HG02970 (cell line): Measurements from ENCODE around the gene NOSIP.

Experiments
- ATAC-seq: cut with Tn5 transposase; IDR thresholded peaks from one replicate; pipeline ENCODE4 v1.9.1; 2021; ENCODE audit warnings: mild to moderate bottlenecking, moderate library complexity, moderate number of reproducible peaks; ENCODE audit not compliant: unreplicated experiment, low FRiP score

The NOSIP gene

GRCh38 chr19:49552749-49553148 is 27.6 kb downstream of the NOSIP start:
- no peak for ATAC-seq

- no peak for ATAC-seq
Observed at GRCh38 chr19:49551531-49551930, 28.8 kb downstream of the NOSIP start.

DNA sequence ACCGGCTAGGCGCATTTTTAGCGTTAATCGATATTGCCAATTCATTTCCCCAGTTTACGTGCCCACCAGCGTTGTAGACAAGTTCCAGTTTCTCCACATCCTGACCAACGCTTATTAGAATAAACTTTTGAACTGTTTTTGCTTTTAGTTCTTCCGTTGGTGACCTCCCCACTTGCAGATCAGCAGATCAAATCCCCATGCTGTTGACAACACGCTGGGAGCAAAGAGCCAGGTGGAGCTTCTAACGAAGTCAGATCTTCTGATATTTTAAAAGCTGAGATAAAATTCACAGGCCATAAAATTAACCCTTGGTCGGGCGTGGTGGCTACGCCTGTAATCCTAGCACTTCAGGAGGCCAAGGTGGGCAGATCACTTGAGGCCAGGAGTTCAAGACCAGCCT is 31.3 kb downstream of the NOSIP start:
- ATAC-seq, result no peak

DNA sequence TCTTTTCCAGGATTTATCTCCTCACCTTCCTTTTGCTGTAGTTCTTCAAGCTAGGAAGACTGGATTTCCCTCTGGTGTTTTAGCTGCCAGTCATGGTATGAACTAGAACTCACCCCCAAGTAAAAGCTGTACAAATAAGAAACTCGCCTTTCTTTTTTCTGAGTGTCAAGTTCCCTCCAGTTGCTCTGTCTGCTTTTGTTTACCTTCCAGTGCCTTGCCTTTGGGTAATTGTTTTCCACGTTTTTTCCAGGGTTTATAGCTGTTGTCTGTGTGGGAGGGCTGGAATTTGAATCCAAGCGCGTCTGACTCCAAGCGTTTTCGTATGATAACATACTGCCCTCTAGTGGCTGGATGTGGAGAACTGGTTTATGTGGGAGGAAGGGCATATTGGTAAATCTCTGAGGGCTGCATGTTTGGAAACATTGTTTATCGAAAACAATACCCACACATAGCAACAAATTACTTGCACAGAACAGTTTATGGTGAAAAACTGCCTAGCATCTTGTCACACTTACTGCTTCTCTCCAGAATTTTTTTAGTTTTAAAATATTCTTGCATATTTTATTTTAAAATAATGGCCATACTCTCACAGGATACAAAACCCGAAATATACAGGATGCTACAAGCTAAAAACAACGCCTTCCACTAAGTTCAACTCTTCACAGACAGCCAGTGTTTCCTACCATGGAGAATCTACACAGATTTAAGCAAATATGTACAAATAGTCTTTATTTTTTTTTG is 33.4 kb downstream of the NOSIP start:
- ATAC-seq, result no peak

DNA sequence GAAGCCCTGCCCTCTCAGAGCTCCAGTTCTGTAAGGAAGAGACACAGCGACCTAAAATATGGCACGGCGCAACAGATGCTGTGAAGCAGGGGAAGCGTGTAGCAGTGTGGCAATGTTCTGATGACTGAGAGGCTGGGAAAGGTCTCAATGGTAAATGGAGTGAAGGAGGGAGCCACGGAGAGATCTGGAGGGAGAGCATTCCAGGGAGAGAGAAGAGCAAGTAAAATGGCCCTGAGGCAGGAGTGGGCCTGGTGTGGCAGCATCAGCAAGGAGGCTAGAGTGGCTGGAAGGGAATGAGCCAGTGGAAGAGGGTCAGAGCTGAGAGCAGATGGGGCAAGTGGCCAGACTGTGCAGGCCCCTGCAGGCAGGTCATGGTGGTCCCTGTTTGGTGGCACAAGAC is 36.2 kb downstream of the NOSIP start:
- ATAC-seq, result no peak

GRCh38 chr19:49543032-49543431 is 37.3 kb downstream of the NOSIP start:
- no peak for ATAC-seq

DNA sequence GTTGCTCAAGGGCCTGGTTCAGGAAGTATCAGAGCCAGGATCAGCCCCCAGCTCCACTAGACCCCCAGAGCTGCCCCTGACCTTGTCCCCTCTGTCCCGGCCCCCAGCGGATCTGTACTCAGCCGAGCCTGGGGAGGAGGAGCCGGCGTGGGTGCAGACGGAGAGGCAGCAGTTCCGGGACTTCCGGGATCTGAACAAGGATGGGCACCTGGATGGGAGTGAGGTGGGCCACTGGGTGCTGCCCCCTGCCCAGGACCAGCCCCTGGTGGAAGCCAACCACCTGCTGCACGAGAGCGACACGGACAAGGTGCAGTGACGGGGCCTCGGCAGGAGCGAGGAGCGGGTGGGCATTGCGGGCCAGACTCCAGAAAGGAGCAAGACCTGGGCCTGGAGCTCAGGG is 37.9 kb downstream of the NOSIP start:
- ATAC-seq, result no peak

DNA sequence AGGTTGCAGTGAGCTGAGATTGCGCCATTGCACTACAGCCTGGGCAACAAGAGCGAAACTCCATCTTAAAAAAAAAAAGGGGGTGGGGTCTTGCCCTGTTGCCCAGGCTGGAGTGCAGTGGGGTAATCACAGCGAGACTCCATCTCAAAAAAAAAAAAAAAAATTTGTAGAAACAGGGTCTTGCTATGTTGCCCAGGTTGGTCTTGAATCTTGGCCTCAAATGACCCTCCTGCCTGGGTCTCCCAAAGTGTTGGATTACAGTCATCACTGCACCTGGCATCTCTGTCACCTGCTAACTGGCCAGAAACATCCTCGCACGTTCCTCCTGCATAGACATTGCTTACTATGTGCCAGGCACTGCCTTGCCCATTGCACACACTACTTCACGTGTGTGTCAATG is 38.4 kb downstream of the NOSIP start:
- ATAC-seq, result no peak

GRCh38 chr19:49539192-49539952 is 41.0 kb downstream of the NOSIP start:
- ATAC-seq, result no peak

GRCh38 chr19:49538643-49539042 is 41.7 kb downstream of the NOSIP start:
- no peak for ATAC-seq

- ATAC-seq, result no peak
Observed at GRCh38 chr19:49536921-49537462, 43.4 kb downstream of the NOSIP start.

DNA sequence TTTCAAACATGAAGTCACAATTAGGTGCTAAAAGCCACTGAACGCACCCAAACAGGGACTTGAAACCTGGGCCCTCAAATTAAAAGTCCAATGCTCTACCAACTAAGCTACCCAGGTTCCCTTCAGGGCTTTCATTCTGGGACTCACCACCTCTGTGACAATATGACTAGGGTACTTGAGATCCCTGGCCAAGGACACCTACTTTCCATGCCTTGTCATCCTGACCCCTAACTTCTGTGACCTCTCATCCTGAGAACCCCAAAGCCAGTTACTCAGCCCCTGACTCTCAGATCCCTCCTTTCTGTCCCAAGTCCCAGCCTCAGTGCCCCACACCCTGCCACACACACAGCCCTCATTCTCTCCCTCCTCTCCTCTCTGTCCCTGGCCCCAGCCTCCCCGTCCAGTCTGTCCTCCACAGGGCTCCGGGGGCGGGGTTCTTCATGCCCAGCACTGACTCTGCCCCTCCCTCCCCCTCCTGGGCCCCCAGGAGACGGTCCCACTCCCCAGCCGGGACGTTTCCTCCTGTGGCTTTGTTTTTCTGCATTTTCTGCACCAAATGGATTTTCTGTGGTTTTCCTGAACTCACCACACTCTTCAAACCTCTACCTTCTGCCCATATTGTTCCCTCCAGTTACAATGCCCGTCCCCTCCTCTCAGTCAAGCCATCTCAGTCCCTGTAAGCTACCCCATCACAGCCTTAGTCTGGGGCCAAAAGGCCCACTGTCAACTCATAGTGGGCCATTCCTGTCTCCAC is 45.5 kb downstream of the NOSIP start:
- ATAC-seq, result no peak

DNA sequence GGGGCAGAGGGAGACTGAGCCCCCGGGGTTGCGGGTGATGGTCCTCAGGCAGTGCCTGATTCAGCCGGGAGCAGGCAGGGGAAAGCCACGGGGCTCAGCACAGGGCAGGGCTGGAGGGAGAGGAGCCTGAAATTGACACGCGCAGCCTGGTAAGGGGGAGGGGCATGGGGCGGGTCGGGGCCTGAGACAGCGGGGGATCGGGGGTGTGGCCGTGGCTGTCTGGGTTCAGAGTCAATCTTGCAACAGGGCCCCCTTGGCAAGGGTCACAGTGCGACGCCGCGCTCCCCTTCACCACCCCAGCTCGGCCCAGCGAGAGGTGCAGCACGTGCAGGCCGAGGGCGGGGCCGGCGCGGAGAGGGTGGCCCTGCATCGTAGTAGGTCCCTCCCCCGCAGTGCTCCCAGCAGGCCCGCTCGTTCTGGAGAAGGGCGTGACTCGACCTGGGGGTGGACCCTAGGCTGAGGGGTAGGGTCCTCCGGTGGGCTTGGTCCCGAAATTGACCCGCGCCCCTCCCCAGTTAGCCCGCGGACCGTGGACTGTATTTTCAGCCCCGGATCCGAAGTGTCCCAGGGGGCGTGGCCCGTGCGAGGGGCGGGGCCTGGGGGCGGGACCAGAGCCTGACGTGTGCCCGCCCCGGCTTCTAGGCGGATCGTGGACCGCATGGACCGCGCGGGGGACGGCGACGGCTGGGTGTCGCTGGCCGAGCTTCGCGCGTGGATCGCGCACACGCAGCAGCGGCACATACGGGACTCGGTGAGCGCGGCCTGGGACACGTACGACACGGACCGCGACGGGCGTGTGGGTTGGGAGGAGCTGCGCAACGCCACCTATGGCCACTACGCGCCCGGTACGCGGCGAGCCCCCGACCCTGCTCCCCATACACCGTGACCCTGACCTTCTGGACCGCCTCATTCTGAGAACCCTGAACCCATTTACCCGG is 46.5 kb downstream of the NOSIP start:
- ATAC-seq, result peak; percentile 64

- ATAC-seq, result no peak
Observed at GRCh38 chr19:49530708-49531107, 49.6 kb downstream of the NOSIP start.

GRCh38 chr19:49528211-49528771 is 52.1 kb downstream of the NOSIP start:
- ATAC-seq, result no peak

DNA sequence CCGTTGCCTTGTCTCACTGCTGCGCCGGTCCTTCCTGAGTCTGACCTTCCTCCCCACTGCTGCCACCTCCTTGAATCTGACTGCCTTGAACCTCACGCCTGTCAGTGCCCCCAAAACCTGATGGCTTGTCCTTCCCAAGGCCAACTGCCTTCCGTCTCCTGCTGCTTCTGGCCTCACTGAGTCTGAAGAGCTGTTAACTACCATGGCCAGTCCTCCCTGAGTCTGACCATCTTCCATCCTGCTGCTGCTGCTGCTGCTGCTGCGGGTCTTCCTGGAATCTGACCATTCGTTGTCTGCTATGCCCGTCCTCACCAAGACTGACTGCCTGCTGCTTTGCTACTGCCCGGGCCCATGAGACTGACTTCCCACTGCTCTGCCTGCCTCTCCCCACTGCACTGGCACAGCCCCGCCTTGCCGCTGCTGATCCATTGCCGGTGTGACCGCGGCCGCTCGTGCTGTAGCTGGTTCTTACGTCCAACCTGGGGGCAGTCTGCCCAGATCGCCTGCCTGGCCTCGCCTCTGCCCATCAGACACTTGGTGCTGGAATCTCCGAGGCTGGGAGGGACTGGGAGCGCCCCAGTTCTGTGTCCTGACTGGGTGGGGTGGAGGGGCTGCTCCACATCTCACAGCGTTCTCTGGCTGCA is 55.4 kb downstream of the NOSIP start:
- ATAC-seq, result no peak

DNA sequence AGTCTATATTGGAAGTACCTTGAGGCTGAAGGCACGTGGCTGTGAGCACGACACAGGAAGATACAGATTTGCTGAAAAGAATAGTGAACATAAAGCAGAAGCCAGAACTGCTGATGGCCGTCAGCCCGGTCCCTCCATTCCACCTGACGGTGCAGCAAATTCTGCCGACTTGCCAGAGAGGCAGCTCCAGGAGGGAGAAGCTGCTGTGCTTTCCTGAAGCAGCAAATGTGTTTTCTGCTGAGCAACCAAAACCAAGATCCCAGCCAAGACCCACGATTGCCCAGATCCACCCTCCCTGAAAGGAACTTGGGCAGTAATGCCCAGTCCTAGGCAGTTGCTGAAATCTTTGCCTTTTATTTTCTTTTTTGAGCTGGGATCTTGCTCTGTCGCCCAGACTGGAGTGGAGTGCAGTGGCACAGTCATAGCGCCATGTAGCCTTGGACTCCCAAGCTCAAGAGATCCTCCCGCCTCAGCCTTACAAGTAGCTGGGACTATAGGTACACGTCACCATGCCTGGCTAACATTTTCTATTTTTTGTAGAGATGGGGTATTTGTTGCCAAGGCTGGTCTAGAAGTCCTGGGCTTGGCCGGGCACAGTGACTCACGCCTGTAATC is 59.5 kb downstream of the NOSIP start:
- no peak for ATAC-seq

DNA sequence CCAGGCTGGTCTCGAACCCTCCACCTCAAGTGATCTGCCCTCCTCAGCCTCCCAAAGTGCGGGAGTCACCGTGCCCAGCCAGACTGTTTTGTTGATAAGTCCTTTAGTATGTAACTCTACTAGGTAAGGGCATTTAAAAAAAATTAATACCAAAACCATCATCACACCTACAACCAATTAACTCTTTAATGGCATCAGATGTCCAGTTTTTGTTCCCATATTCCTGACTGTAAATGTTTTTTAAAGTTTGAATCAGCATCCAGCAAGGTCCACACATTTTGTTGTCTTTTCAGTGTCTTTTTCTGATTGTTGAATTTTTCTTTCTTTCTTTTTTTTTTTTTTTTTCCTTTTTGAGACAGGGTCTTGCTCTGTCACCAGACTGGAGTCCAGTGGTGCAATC is 62.3 kb downstream of the NOSIP start:
- no peak for ATAC-seq

GRCh38 chr19:49515767-49516166 is 64.6 kb downstream of the NOSIP start:
- ATAC-seq, result no peak
